ENCODE data around the gene AMMECR1.

GRCh38 chrX:110310896-110311295, 7.0 kb downstream of the AMMECR1 start:
- TF ChIP-seq CTCF (IDR thresholded peaks at IDR 0.05; ENCODE audit: low read depth, low read length) (no peak), POLR2A (IDR thresholded peaks at IDR 0.05; ENCODE audit: extremely low read depth, insufficient read length) (no peak)

Data from NB4 (cell line).